Mucosa of descending colon (tissue), 3 donors: Measurements from ENCODE around the gene PRRG2. TPM values are rescaled to one million over a fixed set of nuclear protein-coding genes. Genes with fewer than 3 reads are reported as not detected.

Experiments used
- ATAC-seq: fragments of 200-7000 bp; cut with Tn5 transposase; one replicate; pipeline ENCODE4 v1.9.1; 2020; ENCODE audit warnings: mild to moderate bottlenecking, moderate library complexity
- DNase-seq, 3 donors: peaks; one replicate each; pipeline ENCODE4 v3.0.0-alpha.2; 2020
- H3K36me3 ChIP-seq: fragments of 200-600 bp; one replicate; pipeline ENCODE4 v1.8.0; 2021; ENCODE audit warnings: low read depth, mild to moderate bottlenecking
- H3K4me1 ChIP-seq: fragments of 200-600 bp; one replicate; pipeline ENCODE4 v1.8.0; 2021; ENCODE audit warnings: low read depth, mild to moderate bottlenecking
- H3K4me3 ChIP-seq: fragments of 200-600 bp; one replicate; pipeline ENCODE4 v1.8.0; 2021; ENCODE audit warnings: mild to moderate bottlenecking
- H3K9me3 ChIP-seq: fragments of 200-600 bp; one replicate; pipeline ENCODE4 v1.8.0; 2021; ENCODE audit warnings: mild to moderate bottlenecking
- CTCF ChIP-seq: fragments of 200-600 bp; IDR thresholded peaks from one replicate; pipeline ENCODE4 v1.8.0; 2022; ENCODE audit warnings: antibody characterized with exemption, mild to moderate bottlenecking
- intact Hi-C, 2 donors: fragments of 100-400 bp; cut with DNase I in 1 of 2; cut with micrococcal nuclease in 1 of 2; formaldehyde crosslinking; loops; one replicate each; pipeline versions ENCODE4 v1.11.0 to v1.11.1; 2022; cut with DNase I, micrococcal nuclease
- total RNA-seq, 3 donors: library from RNA; stranded (reverse); fragmentation: NEBNext Ultra II Directional in 2 of 3; extraction: Animal tissue kit (Norgen Biotek cat#: 25700) in 2 of 3; gene quantifications; one replicate each; pipeline versions ENCODE4 v1.2.1 to v1.2.4, GENCODE V29; 2021 to 2023
- donor health status: DM: no; HTN: no; CAD: no; lungs with moderate emphysema.
- donor health status: DM: no; HTN: no; CAD: no.
- donor health status: DM: no; HTN: yes; CAD: no.

Gene PRRG2
- total RNA-seq, 3 donors from 2014 or later, result 9.1 to 25.1 (median 18.9) TPM

DNA sequence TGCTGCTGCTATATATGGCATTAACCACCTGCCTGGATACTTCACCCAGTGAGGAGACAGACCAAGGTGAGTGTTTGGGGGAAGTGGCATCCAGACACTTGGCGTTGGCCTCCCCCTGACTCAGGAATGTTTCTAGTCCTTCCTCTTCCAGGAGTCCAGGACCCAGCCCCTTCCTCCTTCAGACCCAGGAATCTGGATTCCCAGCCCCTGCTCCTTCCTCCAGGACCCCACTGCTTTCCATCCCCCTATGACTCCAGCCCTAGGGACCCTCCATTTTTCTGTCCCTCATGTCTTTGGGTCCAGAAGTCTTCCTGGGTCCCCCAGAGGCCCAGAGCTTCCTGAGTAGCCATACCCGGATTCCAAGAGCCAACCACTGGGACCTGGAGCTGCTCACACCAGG, 2.1 kb downstream of the PRRG2 start:
- no peak for TF ChIP-seq CTCF
- ATAC-seq (no peak), DNase-seq (no peak)
- H3K4me3 ChIP-seq, result no peak overlapping the region
- H3K36me3 ChIP-seq, result no peaks in the 10 kb centered on the region
- H3K9me3 ChIP-seq, result no peaks in the 10 kb centered on the region
- intact Hi-C loops, result loop anchor here in 1 of 2 donors (10.0 kb wide), 1 partner anchor 102 kb away; the partner anchor contains the start of gene ADM5
- H3K4me1 ChIP-seq, result peaks cover 9% of the 10 kb centered on the region

GRCh38 chr19:49585023-49585422, 3.9 kb downstream of the PRRG2 start:
- H3K36me3 ChIP-seq, result no peaks in the 10 kb centered on the region
- H3K9me3 ChIP-seq, result no peaks in the 10 kb centered on the region
- ATAC-seq (no peak), DNase-seq (no peak)
- H3K4me3 ChIP-seq, result no peak overlapping the region
- no peak for TF ChIP-seq CTCF
- H3K4me1 ChIP-seq, result no peaks in the 10 kb centered on the region
- intact Hi-C loops, result loop anchor here in 1 of 2 donors (10.0 kb wide), 1 partner anchor 100 kb away; the partner anchor contains the start of gene ADM5

GRCh38 chr19:49587227-49587626, 6.1 kb downstream of the PRRG2 start:
- no peaks in the 10 kb centered on the region for H3K4me1 ChIP-seq
- ATAC-seq, result no peak
- DNase-seq, result no peak
- no peak for TF ChIP-seq CTCF
- H3K4me3 ChIP-seq, result no peak overlapping the region
- no peaks in the 10 kb centered on the region for H3K36me3 ChIP-seq
- no peaks in the 10 kb centered on the region for H3K9me3 ChIP-seq
- intact Hi-C loops, result loop anchor here in 1 of 2 donors (10.0 kb wide), 1 partner anchor 98 kb away; the partner anchor contains the start of gene ADM5

DNA sequence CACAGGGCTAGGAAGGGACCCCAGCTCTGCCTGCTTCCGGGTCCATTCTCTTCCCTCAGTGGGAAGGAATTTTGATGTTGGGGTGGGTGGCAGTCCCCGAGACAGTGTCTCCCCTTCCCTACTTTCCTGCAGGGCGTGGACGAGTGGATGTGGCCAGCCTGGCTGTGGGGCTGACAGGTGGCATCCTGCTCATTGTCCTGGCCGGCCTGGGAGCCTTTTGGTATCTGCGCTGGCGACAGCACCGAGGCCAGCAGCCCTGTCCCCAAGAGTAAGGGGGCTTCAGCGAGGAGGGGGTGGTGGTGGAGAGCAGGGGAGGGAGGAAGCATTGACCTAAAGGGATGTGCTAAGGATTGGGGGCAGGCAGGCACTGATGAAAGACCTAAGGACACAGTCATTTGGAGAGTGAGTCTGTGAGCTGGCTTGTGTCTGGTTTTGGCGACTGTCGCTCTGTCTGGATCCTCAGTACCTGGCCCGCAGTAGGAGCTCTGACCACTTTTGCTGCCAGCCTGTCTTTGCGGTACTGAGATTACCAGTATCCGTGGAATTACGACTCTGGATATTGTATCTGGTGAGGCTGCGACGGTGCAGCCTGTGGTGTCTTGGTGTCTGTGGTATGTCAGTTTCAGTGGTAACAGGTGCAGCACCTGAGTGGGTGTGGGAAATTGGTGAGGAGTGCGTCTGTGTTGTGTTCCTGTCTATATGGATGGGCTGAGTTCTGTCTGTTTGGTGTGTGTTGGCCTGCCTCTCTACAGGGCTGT, 7.4 kb downstream of the PRRG2 start:
- no peak for TF ChIP-seq CTCF
- H3K4me3 ChIP-seq, result no peak overlapping the region
- no peaks in the 10 kb centered on the region for H3K9me3 ChIP-seq
- H3K36me3 ChIP-seq, result no peaks in the 10 kb centered on the region
- H3K4me1 ChIP-seq, result peaks cover 3% of the 10 kb centered on the region
- intact Hi-C loops, result loop anchor here in 1 of 2 donors (10.0 kb wide), 1 partner anchor 96 kb away; the partner anchor contains the start of gene ADM5
- no peak for DNase-seq
- no peak for ATAC-seq

DNA sequence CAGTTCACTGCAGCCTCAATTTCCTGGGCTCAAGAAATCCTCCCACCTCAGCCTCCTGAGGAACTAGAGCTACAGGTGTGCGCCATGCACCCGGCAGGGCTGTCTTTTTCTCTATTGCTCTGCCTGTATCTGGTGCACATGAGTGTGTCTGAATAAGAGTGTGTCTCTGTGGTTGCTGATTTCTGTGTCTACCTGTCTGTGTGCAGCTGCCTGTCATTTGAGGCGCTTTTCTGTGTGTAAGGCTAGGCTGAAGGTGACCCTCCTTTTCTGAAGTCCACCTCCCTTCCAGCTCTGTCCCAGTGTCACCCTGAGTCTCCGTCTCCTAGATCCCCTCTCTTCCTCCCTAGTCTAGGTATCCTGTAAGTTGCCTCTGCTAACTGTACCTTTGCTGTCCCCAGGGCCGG, 8.4 kb downstream of the PRRG2 start:
- DNase-seq (peak in 2 of 3 donors; percentile 35 to 39), ATAC-seq (no peak)
- Histone ChIP-seq H3K9me3 (no peaks in the 10 kb centered on the region), H3K4me3 (no peak overlapping the region), H3K36me3 (no peaks in the 10 kb centered on the region), H3K4me1 (peaks cover 10% of the 10 kb centered on the region)
- intact Hi-C loops, result loop anchor here in 1 of 2 donors (10.0 kb wide), 1 partner anchor 95 kb away; the partner anchor contains the start of gene ADM5
- TF ChIP-seq CTCF, result no peak
